HG02759 (cell line): ENCODE results near the gene PCDHB7.
"Not testable (repeated sequence)": the region's sequence is repeated elsewhere in the genome, so short reads cannot be mapped to it uniquely, and the experiment has no call there.

Source experiments
- ATAC-seq: cut with Tn5 transposase; IDR thresholded peaks from one replicate; pipeline ENCODE4 v1.9.1; 2021; ENCODE audit warnings: mild to moderate bottlenecking, moderate library complexity; ENCODE audit not compliant: unreplicated experiment

PCDHB7 gene

DNA sequence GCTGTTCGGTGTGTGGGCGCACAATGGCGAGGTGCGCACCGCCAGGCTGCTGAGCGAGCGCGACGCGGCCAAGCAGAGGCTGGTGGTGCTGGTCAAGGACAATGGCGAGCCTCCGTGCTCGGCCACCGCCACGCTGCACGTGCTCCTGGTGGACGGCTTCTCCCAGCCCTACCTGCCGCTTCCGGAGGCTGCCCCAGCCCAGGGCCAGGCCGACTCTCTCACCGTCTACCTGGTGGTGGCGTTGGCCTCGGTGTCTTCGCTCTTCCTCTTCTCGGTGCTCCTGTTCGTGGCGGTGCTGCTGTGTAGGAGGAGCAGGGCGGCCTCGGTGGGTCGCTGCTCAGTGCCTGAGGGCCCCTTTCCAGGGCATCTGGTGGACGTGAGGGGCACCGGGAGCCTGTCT lies 7.4 kb downstream of the PCDHB7 start:
- not testable (repeated sequence) for ATAC-seq

DNA sequence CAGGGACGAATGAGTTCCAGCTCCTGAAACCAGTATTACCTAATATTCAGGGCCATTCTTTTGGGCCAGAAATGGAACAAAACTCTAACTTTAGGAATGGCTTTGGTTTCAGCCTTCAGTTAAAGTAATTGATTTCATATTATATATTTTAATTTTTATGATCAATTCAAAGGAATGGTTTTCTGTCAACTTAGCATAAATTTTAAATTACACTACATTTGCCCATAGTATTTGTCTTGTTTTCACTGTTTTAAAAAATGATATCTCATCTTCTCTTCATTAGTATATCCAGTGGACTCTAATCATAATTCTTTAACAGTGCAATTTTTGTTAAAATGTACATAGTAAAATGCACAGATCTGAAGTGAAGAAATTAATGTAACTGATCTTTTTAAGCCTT lies 7.9 kb downstream of the PCDHB7 start:
- no peak for ATAC-seq

DNA sequence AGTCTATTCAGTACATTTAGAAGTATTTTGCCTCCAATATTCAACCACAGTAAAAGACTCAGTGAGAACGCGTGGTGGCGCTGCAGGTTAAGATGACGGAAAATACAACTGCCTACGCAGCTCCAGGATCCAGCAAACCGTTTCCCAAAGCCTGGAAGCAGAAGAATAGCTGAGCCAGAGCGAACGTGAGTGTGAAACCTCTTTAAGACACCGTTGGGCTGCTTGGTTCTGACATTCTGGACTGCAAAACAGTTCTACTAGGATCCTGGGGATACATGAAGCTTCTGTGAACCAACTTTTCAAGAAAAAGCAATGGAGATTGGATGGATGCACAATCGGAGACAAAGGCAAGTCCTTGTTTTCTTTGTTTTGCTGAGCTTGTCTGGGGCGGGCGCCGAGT lies 9.8 kb downstream of the PCDHB7 start, which contains the start of gene PCDHB16:
TSS of gene PCDHB16 (plus strand) at position 140 of the 400 bp plus-strand sequence. CDS start at position 313, 173 bp downstream.
- ATAC-seq: no peak

DNA sequence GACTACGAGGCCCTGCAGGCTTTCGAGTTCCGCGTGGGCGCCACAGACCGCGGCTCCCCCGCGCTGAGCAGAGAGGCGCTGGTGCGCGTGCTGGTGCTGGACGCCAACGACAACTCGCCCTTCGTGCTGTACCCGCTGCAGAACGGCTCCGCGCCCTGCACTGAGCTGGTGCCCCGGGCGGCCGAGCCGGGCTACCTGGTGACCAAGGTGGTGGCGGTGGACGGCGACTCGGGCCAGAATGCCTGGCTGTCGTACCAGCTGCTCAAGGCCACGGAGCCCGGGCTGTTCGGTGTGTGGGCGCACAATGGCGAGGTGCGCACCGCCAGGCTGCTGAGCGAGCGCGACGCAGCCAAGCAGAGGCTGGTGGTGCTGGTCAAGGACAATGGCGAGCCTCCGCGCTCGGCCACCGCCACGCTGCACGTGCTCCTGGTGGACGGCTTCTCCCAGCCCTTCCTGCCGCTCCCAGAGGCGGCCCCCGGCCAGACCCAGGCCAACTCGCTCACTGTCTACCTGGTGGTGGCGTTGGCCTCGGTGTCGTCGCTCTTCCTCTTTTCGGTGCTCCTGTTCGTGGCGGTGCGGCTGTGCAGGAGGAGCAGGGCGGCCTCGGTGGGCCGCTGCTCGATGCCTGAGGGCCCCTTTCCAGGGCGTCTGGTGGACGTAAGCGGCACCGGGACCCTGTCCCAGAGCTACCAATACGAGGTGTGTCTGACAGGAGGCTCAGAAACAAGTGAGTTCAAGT lies 11.8 kb downstream of the PCDHB7 start:
- ATAC-seq: not testable (repeated sequence)

DNA sequence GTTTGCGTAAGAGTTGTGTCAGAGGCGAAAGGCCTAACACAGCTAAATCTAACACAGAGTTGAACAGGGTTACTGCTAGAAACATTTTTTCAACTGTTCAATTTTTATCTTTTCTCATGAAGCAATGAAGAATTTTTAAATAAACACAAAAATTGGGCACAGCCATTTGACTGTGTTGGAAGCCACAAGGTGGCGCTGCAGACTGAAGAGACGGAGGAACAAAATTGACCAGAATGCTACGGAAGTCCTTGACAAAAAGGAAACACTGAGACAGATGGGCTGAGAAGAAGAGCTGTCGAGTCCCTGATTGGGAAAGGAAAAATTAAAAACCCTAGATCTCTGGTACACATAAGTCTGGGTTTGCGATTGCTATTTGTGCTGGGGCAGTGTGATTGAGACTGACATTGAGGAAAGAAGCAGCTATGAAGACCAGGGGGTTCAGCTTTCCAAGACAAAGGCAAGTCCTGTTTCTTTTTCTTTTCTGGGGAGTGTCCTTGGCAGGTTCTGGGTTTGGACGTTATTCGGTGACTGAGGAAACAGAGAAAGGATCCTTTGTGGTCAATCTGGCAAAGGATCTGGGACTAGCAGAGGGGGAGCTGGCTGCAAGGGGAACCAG lies 14.6 kb downstream of the PCDHB7 start, which contains the start of gene PCDHB9:
TSS of gene PCDHB9 (plus strand) at position 265 of the 616 bp plus-strand sequence. CDS start at position 423, 158 bp downstream.
- no peak for ATAC-seq

DNA sequence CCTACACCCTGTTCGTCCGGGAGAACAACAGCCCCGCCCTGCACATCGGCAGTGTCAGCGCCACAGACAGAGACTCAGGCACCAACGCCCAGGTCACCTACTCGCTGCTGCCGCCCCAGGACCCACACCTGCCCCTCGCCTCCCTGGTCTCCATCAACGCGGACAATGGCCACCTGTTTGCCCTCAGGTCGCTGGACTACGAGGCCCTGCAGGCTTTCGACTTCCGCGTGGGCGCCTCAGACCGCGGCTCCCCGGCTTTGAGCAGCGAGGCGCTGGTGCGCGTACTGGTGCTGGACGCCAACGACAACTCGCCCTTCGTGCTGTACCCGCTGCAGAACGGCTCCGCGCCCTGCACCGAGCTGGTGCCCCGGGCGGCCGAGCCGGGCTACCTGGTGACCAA lies 16.2 kb downstream of the PCDHB7 start:
- not testable (repeated sequence) for ATAC-seq

DNA sequence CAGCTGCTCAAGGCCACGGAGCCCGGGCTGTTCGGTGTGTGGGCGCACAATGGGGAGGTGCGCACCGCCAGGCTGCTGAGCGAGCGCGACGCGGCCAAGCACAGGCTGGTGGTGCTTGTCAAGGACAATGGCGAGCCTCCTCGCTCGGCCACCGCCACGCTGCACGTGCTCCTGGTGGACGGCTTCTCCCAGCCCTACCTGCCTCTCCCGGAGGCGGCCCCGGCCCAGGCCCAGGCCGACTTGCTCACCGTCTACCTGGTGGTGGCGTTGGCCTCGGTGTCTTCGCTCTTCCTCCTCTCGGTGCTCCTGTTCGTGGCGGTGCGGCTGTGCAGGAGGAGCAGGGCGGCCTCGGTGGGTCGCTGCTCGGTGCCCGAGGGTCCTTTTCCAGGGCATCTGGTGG lies 16.7 kb downstream of the PCDHB7 start:
- ATAC-seq: not testable (repeated sequence)

DNA sequence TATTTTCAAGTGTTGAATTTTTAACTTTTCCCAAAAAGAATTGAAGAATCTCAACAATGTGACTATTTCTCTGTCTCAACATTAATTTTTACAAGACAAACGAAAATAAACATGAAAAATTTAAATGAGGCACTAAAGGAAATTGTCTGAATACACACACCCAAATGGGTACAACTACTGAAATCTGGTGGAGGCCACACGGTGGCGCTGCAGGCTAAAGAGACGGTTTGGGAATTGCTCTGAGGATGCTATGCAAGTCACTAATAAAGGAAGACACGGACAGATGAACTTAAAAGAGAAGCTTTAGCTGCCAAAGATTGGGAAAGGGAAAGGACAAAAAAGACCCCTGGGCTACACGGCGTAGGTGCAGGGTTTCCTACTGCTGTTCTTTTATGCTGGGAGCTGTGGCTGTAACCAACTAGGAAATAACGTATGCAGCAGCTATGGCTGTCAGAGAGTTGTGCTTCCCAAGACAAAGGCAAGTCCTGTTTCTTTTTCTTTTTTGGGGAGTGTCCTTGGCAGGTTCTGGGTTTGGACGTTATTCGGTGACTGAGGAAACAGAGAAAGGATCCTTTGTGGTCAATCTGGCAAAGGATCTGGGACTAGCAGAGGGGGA lies 19.8 kb downstream of the PCDHB7 start, which contains the start of gene PCDHB10:
TSS of gene PCDHB10 (plus strand) at position 244 of the 616 bp plus-strand sequence. CDS start at position 444, 200 bp downstream.
- ATAC-seq: no peak

DNA sequence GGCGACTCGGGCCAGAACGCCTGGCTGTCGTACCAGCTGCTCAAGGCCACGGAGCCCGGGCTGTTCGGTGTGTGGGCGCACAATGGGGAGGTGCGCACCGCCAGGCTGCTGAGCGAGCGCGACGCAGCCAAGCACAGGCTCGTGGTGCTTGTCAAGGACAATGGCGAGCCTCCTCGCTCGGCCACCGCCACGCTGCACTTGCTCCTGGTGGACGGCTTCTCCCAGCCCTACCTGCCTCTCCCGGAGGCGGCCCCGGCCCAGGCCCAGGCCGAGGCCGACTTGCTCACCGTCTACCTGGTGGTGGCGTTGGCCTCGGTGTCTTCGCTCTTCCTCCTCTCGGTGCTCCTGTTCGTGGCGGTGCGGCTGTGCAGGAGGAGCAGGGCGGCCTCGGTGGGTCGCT lies 21.9 kb downstream of the PCDHB7 start:
- ATAC-seq: not testable (repeated sequence)

DNA sequence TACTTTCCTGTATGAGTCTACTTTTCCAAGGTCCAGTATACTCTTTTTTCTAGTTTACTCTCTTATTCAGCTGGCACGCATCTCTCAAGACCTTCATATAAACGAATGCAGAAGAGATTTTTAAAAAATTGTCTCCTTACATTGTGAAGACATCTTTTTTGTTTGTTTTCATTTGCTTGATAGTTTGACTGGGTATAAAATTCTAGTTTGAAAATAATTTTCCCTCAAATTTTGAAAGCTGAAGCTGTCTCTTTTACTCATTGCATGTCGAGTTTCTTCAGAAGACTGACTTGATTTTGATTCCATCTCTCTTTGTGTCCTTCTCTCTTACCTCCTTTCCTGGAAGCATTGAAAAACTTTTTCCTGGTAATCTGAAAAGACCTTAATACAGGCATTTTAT lies 23.9 kb downstream of the PCDHB7 start:
- no peak for ATAC-seq

DNA sequence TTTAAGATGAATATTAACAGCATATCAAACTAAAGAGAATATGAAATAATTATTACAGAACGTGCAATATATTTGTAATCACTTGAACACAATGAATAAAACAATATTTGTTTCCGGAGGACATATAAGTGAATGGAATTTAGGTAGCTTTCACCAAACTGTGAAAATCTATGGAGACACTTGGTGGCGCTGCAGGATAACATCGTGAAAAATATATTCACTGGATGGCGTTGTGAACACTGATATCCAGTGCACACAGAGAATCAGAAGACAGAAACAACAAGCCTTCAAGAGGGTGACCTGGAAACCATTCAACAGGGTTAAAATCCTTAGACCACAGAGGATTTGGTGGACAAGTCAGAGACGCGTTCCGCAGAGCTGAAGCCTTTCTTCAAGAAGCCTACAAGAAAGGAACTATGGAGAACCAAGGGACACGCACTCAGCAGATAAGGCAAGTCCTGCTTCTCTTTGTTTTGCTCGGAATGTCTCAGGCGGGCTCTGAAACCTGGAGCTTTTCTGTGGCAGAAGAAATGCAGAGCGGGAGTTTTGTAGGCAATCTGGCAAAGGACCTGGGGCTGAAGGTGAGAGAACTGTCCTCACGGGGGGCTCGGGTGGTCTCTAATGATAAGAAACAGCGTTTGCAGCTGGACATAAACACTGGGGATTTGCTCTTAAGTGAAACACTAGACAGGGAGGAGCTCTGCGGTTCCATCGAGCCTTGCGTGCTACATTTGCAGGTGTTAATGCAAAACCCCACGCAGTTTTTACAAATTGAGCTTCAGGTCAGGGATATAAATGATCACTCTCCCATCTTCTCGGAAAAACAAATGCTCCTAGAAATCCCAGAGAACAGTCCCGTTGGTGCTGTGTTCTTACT lies 27.2 kb downstream of the PCDHB7 start, which contains the start of gene PCDHB11:
TSS of gene PCDHB11 (plus strand) at position 269 of the 877 bp plus-strand sequence. CDS start at position 417, 148 bp downstream.
- ATAC-seq: no peak

DNA sequence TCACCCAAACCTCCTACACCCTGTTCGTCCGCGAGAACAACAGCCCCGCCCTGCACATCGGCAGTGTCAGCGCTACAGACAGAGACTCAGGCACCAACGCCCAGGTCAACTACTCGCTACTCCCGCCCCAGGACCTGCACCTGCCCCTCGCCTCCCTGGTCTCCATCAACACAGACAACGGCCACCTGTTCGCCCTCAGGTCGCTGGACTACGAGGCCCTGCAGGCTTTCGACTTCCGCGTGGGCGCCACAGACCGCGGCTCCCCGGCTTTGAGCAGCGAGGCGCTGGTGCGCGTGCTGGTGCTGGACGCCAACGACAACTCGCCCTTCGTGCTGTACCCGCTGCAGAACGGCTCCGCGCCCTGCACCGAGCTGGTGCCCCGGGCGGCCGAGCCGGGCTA lies 28.7 kb downstream of the PCDHB7 start:
- not testable (repeated sequence) for ATAC-seq

DNA sequence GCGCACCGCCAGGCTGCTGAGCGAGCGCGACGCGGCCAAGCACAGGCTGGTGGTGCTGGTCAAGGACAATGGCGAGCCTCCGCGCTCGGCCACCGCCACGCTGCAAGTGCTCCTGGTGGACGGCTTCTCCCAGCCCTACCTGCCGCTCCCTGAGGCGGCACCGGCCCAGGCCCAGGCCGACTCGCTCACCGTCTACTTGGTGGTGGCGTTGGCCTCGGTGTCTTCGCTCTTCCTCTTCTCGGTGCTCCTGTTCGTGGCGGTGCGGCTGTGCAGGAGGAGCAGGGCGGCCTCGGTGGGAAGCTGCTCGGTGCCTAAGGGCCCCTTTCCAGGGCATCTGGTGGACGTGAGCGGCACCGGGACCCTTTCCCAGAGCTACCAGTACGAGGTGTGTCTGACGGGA lies 29.2 kb downstream of the PCDHB7 start:
- not testable (repeated sequence) for ATAC-seq

DNA sequence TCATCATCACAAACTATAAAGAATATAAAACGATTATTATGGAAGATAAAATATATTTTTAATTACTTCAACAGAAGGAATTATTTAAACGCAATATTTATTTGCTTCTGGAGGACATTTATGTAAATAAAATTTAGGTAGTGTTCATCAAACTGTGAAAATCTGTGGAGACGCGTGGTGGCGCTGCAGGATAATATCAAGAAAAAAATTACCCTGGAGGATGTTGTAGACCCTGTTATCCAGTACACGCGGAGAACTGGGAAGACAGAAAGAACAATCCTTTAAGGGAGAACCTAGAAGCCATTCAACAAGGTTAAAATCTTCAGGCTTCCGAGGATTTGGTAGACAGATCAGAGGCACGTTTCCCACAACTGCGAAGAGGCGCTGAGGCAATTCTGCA lies 36.0 kb downstream of the PCDHB7 start, which contains the start of gene PCDHB12:
TSS of gene PCDHB12 (plus strand) at position 242 of the 400 bp plus-strand sequence. CDS start 189 bp downstream, outside the sequence.
- ATAC-seq: no peak

DNA sequence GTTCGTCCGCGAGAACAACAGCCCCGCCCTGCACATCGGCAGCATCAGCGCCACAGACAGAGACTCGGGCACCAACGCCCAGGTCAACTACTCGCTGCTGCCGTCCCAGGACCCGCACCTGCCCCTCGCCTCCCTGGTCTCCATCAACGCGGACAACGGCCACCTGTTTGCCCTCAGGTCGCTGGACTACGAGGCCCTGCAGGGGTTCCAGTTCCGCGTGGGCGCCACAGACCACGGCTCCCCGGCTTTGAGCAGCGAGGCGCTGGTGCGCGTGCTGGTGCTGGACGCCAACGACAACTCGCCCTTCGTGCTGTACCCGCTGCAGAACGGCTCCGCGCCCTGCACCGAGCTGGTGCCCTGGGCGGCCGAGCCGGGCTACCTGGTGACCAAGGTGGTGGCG lies 37.8 kb downstream of the PCDHB7 start:
- not testable (repeated sequence) for ATAC-seq

DNA sequence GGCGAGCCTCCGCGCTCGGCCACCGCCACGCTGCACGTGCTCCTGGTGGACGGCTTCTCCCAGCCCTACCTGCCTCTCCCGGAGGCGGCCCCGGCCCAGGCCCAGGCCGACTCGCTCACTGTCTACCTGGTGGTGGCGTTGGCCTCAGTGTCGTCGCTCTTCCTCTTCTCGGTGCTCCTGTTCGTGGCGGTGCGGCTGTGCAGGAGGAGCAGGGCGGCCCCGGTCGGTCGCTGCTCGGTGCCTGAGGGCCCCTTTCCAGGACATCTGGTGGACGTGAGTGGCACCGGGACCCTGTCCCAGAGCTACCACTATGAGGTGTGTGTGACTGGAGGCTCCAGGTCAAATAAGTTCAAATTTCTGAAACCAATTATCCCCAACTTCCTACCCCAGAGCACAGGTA lies 38.4 kb downstream of the PCDHB7 start:
- not testable (repeated sequence) for ATAC-seq

DNA sequence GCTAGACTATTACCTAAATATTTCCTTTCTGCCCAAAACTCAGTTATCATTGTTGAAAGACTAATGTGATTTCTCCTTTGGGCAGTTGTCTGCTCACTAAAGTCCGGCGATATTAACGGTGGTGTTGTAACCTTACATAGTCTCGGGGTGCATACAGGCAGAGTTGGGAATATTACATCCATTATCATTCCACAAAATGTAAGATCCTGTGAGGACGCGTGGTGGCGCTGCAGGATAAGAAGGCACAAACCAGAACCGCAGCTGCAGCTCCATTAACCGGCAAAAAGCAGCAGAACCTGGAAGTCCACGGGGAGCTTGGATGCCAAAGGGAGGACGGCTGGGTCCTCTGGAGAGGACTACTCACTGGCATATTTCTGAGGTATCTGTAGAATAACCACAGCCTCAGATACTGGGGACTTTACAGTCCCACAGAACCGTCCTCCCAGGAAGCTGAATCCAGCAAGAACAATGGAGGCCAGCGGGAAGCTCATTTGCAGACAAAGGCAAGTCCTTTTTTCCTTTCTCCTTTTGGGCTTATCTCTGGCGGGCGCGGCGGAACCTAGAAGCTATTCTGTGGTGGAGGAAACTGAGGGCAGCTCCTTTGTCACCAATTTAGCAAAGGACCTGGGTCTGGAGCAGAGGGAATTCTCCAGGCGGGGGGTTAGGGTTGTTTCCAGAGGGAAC lies 41.4 kb downstream of the PCDHB7 start, which contains the start of gene PCDHB13:
TSS of gene PCDHB13 (plus strand) at position 264 of the 684 bp plus-strand sequence. CDS start at position 469, 205 bp downstream.
- not testable (repeated sequence) for ATAC-seq

DNA sequence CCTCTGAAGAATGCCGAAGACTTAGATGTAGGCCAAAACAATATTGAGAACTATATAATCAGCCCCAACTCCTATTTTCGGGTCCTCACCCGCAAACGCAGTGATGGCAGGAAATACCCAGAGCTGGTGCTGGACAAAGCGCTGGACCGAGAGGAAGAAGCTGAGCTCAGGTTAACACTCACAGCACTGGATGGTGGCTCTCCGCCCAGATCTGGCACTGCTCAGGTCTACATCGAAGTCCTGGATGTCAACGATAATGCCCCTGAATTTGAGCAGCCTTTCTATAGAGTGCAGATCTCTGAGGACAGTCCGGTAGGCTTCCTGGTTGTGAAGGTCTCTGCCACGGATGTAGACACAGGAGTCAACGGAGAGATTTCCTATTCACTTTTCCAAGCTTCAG lies 42.1 kb downstream of the PCDHB7 start:
- not testable (repeated sequence) for ATAC-seq

DNA sequence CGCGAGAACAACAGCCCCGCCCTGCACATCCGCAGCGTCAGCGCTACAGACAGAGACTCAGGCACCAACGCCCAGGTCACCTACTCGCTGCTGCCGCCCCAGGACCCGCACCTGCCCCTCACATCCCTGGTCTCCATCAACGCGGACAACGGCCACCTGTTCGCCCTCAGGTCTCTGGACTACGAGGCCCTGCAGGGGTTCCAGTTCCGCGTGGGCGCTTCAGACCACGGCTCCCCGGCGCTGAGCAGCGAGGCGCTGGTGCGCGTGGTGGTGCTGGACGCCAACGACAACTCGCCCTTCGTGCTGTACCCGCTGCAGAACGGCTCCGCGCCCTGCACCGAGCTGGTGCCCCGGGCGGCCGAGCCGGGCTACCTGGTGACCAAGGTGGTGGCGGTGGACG lies 43.1 kb downstream of the PCDHB7 start:
- ATAC-seq: not testable (repeated sequence)

DNA sequence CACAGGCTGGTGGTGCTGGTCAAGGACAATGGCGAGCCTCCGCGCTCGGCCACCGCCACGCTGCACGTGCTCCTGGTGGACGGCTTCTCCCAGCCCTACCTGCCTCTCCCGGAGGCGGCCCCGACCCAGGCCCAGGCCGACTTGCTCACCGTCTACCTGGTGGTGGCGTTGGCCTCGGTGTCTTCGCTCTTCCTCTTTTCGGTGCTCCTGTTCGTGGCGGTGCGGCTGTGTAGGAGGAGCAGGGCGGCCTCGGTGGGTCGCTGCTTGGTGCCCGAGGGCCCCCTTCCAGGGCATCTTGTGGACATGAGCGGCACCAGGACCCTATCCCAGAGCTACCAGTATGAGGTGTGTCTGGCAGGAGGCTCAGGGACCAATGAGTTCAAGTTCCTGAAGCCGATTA lies 43.6 kb downstream of the PCDHB7 start:
- not testable (repeated sequence) for ATAC-seq
